PC-9 (cell line): ENCODE data around the gene MISP. TPM values are rescaled to one million over a fixed set of nuclear protein-coding genes. Genes with fewer than 3 reads are reported as not detected.

Experiments
- BruUV-seq: library from RNA; stranded (reverse); fragments of 400-500 nt; replicated peaks from 2 replicates; lab custom pipeline; 2021; lab: Mats Ljungman, UMichigan
- CTCF ChIA-PET: fragments of 300-600 bp; sonication (Branson Sonifier 250); formaldehyde crosslinking; loops from one replicate; lab custom pipeline; 2022; ENCODE audit warnings: antibody characterized with exemption; lab: Charles Lee
- POLR2A ChIA-PET: fragments of 300-600 bp; sonication (Branson Sonifier 250); formaldehyde crosslinking; loops from one replicate; lab custom pipeline; 2022; ENCODE audit warnings: antibody characterized with exemption; ENCODE audit not compliant: unreplicated experiment; lab: Charles Lee
- DNase-seq, 2 experiments: peaks; one replicate each; pipeline versions ENCODE4 v3.0.0 to v3.0.0-alpha.2; 2015 to 2022; ENCODE audit warnings: mixed read lengths in 1 of 2
- H2AFZ ChIP-seq: fragments of 200-600 bp; sonication (generic); 2 replicates; pipeline ENCODE4 v1.8.1; 2017; ENCODE audit warnings: antibody characterized with exemption
- H3F3A ChIP-seq: fragments of 200-600 bp; sonication (generic); 2 replicates; pipeline ENCODE4 v1.8.1; 2017; ENCODE audit warnings: antibody characterized with exemption, mild to moderate bottlenecking, low read depth; ENCODE audit not compliant: insufficient read depth
- H3K27ac ChIP-seq: fragments of 200-600 bp; sonication (generic); 2 replicates; pipeline ENCODE4 v1.6.1; 2016; ENCODE audit warnings: mixed run types
- H3K27me3 ChIP-seq: fragments of 200-600 bp; sonication (generic); 2 replicates; pipeline ENCODE4 v1.6.1; 2016; ENCODE audit warnings: low read depth, mixed run types; ENCODE audit not compliant: insufficient read depth
- H3K36me3 ChIP-seq: fragments of 200-600 bp; sonication (generic); 2 replicates; pipeline ENCODE4 v1.6.1; 2016; ENCODE audit warnings: low read depth, mixed run types
- H3K4me1 ChIP-seq: fragments of 200-600 bp; sonication (generic); replicated peaks from 2 replicates; pipeline ENCODE4 v1.6.1; 2016; ENCODE audit warnings: mixed run types; ENCODE audit not compliant: insufficient read depth
- H3K4me2 ChIP-seq: fragments of 200-600 bp; sonication (generic); 2 replicates; pipeline ENCODE4 v1.6.1; 2017; ENCODE audit warnings: mixed run types
- H3K4me3 ChIP-seq: fragments of 200-600 bp; sonication (generic); 2 replicates; pipeline ENCODE4 v1.6.1; 2016; ENCODE audit warnings: mixed run types
- H3K79me2 ChIP-seq: fragments of 200-600 bp; sonication (generic); 2 replicates; pipeline ENCODE4 v1.6.1; 2017; ENCODE audit warnings: low read depth, mixed run types
- H3K9me2 ChIP-seq: fragments of 200-600 bp; sonication (generic); 2 replicates; pipeline ENCODE4 v1.8.1; 2017; ENCODE audit warnings: mild to moderate bottlenecking; ENCODE audit not compliant: insufficient read depth
- H3K9me3 ChIP-seq: fragments of 200-600 bp; sonication (generic); 2 replicates; pipeline ENCODE4 v1.8.1; 2016; ENCODE audit warnings: low read depth; ENCODE audit not compliant: insufficient read depth
- H4K20me1 ChIP-seq: fragments of 200-600 bp; sonication (generic); 2 replicates; pipeline ENCODE4 v1.8.1; 2017; ENCODE audit not compliant: insufficient read depth
- EZH2 ChIP-seq: fragments of 200-600 bp; sonication (generic); IDR thresholded peaks from 2 replicates; pipeline ENCODE4 v1.8.0; 2017; ENCODE audit warnings: antibody characterized with exemption, low read depth
- intact Hi-C: fragments of 100-400 bp; cut with micrococcal nuclease; formaldehyde crosslinking; loops from one replicate; pipeline ENCODE4 v1.10.0; 2022; ENCODE audit not compliant: unreplicated experiment
- total RNA-seq: library from RNA; stranded (reverse); gene quantifications from 2 replicates; pipeline ENCODE4 v1.2.3, GENCODE V29; 2021
- TF ChIP-seq, protein P1 (sequence below): fragments of 200-600 bp; sonication (generic); conservative IDR thresholded peaks from 2 replicates; pipeline ENCODE4 v1.6.1; 2017; ENCODE audit warnings: mixed run types, antibody characterized with exemption, mild to moderate bottlenecking, moderate library complexity

The MISP gene
- total RNA-seq, 1 experiment from 2014 or later, result 91.6 TPM

DNA sequence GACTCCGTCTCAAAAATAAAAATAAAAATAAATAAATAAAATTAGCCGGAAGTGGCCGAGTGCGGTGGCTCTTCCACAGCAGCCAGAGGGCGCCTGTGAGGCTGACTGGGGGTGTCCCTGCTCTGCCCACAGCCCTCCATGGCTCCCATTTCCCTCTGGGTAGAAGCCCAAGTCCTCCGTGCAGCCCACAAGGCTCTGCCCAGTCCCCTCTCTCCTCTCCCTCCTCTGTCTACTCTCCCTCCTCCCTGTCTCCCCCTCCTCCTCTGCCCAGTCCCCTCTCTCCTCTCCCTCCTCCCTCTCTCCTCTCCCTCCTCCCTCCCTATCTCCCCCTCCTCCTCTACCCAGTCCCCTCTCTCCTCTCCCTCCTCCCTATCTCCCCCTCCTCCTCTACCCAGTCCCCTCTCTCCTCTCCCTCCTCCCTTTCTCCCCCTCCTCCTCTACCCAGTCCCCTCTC lies 20.4 kb downstream of the MISP start:
- Histone ChIP-seq H3K79me2 (no peaks in the 10 kb centered on the region), H3K4me1 (no peaks in the 10 kb centered on the region), H3K27me3 (no peaks in the 10 kb centered on the region), H3K4me3 (no peak overlapping the region), H3K36me3 (no peaks in the 10 kb centered on the region), H3K9me3 (no peaks in the 10 kb centered on the region), H3K9me2 (no peaks in the 10 kb centered on the region), H4K20me1 (no peaks in the 10 kb centered on the region), H3K4me2 (no peak overlapping the region), H2AFZ (no peak overlapping the region), H3K27ac (no peak overlapping the region), H3F3A (peaks cover 27% of the 10 kb centered on the region; the same call in 1 of the 2 replicates)
- CTCF ChIA-PET, result no interaction called here
- POLR2A ChIA-PET, result no interaction called here
- peak in 1 of 2 experiments; percentile 55 for DNase-seq
- no TSS peak for BruUV-seq
- TF ChIP-seq, protein P1, sequence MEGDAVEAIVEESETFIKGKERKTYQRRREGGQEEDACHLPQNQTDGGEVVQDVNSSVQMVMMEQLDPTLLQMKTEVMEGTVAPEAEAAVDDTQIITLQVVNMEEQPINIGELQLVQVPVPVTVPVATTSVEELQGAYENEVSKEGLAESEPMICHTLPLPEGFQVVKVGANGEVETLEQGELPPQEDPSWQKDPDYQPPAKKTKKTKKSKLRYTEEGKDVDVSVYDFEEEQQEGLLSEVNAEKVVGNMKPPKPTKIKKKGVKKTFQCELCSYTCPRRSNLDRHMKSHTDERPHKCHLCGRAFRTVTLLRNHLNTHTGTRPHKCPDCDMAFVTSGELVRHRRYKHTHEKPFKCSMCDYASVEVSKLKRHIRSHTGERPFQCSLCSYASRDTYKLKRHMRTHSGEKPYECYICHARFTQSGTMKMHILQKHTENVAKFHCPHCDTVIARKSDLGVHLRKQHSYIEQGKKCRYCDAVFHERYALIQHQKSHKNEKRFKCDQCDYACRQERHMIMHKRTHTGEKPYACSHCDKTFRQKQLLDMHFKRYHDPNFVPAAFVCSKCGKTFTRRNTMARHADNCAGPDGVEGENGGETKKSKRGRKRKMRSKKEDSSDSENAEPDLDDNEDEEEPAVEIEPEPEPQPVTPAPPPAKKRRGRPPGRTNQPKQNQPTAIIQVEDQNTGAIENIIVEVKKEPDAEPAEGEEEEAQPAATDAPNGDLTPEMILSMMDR, result peak; percentile 60
- TF ChIP-seq EZH2, result no peak
- intact Hi-C loops, result loop anchor here (2.0 kb wide), 2 partner anchors 25 to 85 kb away; partner anchors contain the start of gene PTBP1

DNA sequence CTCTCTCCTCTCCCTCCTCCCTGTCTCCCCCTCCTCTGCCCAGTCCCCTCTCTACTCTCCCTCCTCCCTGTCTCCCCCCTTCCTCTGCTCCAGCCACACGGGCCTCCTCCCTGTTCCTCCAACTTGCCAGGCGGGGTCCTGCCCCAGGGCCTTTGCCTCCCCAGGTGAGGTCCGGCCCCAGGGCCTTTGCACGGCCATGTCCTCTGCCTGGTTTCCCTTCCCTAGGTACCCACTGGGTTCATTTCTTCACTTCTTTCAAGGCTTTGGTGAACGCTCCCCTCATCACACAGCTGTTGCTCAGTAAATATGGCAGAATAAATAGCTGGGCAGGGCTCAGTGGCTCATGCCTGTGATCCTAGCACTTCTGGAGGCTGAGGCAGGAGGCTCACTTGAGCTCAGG lies 21.2 kb downstream of the MISP start:
- intact Hi-C loops, result no loop called here
- POLR2A ChIA-PET, result no interaction called here

DNA sequence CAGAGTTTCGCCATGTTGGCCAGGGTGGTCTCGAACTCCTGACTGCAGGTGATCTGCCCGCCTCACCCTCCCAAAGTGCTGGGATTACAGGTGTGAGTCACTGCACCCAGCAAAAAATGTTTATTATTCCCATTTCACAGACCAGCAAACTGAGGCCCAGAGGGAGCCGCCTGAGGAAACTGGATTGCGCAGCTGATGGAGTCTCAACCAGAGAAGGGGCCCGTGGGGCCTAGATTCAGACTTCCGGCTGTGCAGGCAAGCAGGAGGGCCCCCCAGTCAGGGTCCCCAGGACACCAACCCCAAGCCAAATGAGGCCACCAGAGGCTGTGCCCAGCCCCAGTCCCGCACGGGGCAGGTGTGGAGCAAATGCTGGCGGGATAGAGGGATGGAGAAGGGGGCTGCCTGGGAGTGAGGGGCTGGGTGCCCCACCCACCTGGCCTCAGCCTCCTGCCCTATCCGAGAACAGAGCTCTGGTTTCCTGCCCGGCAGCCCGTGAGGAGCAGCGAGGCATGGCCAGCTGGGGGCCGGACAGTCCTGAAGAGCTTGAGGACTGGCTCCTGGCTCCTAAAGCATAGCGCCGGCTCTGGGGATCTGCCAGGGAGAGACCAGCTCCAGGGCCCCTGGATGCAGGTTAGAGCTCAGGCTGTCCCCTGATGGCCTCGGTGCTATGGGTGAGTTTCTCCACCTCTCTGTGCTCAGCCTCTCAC lies 22.0 kb downstream of the MISP start:
- intact Hi-C loops, result no loop called here
- TF ChIP-seq, protein P1, result no peak
- no peak for TF ChIP-seq EZH2

More for the DNA sequence above, 21.2 kb downstream of the MISP start:
- Histone ChIP-seq H3K27ac (no peak overlapping the region), H3K4me1 (no peaks in the 10 kb centered on the region), H4K20me1 (no peaks in the 10 kb centered on the region), H3K36me3 (no peaks in the 10 kb centered on the region), H3K27me3 (no peaks in the 10 kb centered on the region), H3K79me2 (no peaks in the 10 kb centered on the region), H3K9me3 (no peaks in the 10 kb centered on the region), H3K4me3 (no peak overlapping the region), H3F3A (peaks cover 27% of the 10 kb centered on the region; the same call in 1 of the 2 replicates), H3K4me2 (no peak overlapping the region), H3K9me2 (no peaks in the 10 kb centered on the region), H2AFZ (no peak overlapping the region)
- no TSS peak for BruUV-seq
- CTCF ChIA-PET, result no interaction called here
- no peak for DNase-seq
- TF ChIP-seq EZH2, result no peak
- TF ChIP-seq, protein P1, result no peak

More for the DNA sequence above, 22.0 kb downstream of the MISP start:
- CTCF ChIA-PET, result interaction anchor here (0.7 kb wide), 1 partner anchor 102 kb away, joined by 5 read pairs; no protein-coding TSS in a partner anchor
- Histone ChIP-seq H3F3A (peaks cover 27% of the 10 kb centered on the region; the same call in 1 of the 2 replicates), H3K27me3 (no peaks in the 10 kb centered on the region), H3K4me2 (no peak overlapping the region), H3K27ac (no peak overlapping the region), H3K79me2 (no peaks in the 10 kb centered on the region), H3K4me3 (no peak overlapping the region), H4K20me1 (no peaks in the 10 kb centered on the region), H3K9me2 (no peaks in the 10 kb centered on the region), H3K9me3 (no peaks in the 10 kb centered on the region), H3K36me3 (no peaks in the 10 kb centered on the region), H3K4me1 (no peaks in the 10 kb centered on the region), H2AFZ (no peak overlapping the region)
- DNase-seq, result peak in 1 of 2 experiments; percentile 49
- POLR2A ChIA-PET, result no interaction called here
- no TSS peak for BruUV-seq
